ENCODE data around the gene PTTG1IP2. TPM values are rescaled to one million over a fixed set of nuclear protein-coding genes. Genes with fewer than 3 reads are reported as not detected.

Gene PTTG1IP2
- total RNA-seq, 4 donors from 2014 or later = not detected

GRCh38 chr7:90512821-90513254 lies 43.4 kb downstream of the PTTG1IP2 start:
- intact Hi-C loops (cut with DNase I; ENCODE audit: low total_unique reads) = no loop called here
- DNase-seq = no peak
- no peaks in the 10 kb centered on the region for H3K9me3 ChIP-seq

GRCh38 chr7:90516257-90516656 lies 46.8 kb downstream of the PTTG1IP2 start:
- in situ Hi-C loops (cut with MboI; ENCODE audit: low pct_ligation_motif_present in 1 of 4, low pct_unique_long_range_greater_than_20kb in 1 of 4, low sequenced_read_pairs in 3 of 4) = no loop called here
- Histone ChIP-seq H3K27me3 (no peaks in the 10 kb centered on the region), H3K27ac (no peak overlapping the region), H3K4me1 (peaks cover 0 to 8% (median 3%) of the 10 kb centered on the region in 4 donors), H3K4me3 (no peak overlapping the region), H3K36me3 (no peaks in the 10 kb centered on the region), H3K9me3 (no peaks in the 10 kb centered on the region)
- WGBS, 2 donors (ENCODE audit: low coverage in 1 of 2) = 68 to 80% methylated on average over 2 of the region's 2 CpGs
- intact Hi-C loops (cut with DNase I; ENCODE audit: low total_unique reads) = no loop called here
- DNase-seq = no peak
- TF ChIP-seq EP300 (IDR thresholded peaks at IDR 0.05; ENCODE audit: low read depth) = no peak
- no peak for TF ChIP-seq POLR2AphosphoS5 (IDR thresholded peaks at IDR 0.05)
- no peak for TF ChIP-seq POLR2A (IDR thresholded peaks at IDR 0.05)
- no peak for TF ChIP-seq CTCF (IDR thresholded peaks at IDR 0.05)

More at GRCh38 chr7:90512821-90513254, 43.4 kb downstream of the PTTG1IP2 start:
- H3K27me3 ChIP-seq = no peaks in the 10 kb centered on the region
- WGBS, 2 donors (ENCODE audit: low coverage in 1 of 2) = 48 to 60% methylated on average over 3 of the region's 3 CpGs
- H3K4me3 ChIP-seq = no peak overlapping the region
- no peaks in the 10 kb centered on the region for H3K36me3 ChIP-seq
- peaks cover 0 to 8% (median 0%) of the 10 kb centered on the region in 4 donors for H3K4me1 ChIP-seq
- TF ChIP-seq POLR2AphosphoS5 (IDR thresholded peaks at IDR 0.05) (no peak), CTCF (IDR thresholded peaks at IDR 0.05) (no peak), POLR2A (IDR thresholded peaks at IDR 0.05) (no peak), EP300 (IDR thresholded peaks at IDR 0.05; ENCODE audit: low read depth) (no peak)
- no peak overlapping the region for H3K27ac ChIP-seq
- in situ Hi-C loops (cut with MboI; ENCODE audit: low pct_ligation_motif_present in 1 of 4, low pct_unique_long_range_greater_than_20kb in 1 of 4, low sequenced_read_pairs in 3 of 4) = no loop called here

- no peaks in the 10 kb centered on the region for H3K36me3 ChIP-seq
- peaks cover 0 to 5% (median 0%) of the 10 kb centered on the region in 4 donors for H3K4me1 ChIP-seq
- in situ Hi-C loops (cut with MboI; ENCODE audit: low pct_ligation_motif_present in 1 of 4, low pct_unique_long_range_greater_than_20kb in 1 of 4, low sequenced_read_pairs in 3 of 4) = no loop called here
- H3K9me3 ChIP-seq = no peaks in the 10 kb centered on the region
- H3K27ac ChIP-seq = no peak overlapping the region
- intact Hi-C loops (cut with DNase I; ENCODE audit: low total_unique reads) = no loop called here
- TF ChIP-seq CTCF (IDR thresholded peaks at IDR 0.05) (no peak), POLR2AphosphoS5 (IDR thresholded peaks at IDR 0.05) (no peak), POLR2A (IDR thresholded peaks at IDR 0.05) (no peak), EP300 (IDR thresholded peaks at IDR 0.05; ENCODE audit: low read depth) (no peak)
- no peak for DNase-seq
- 42 to 53% methylated on average over 1 of the region's 1 CpG for WGBS, 2 donors (ENCODE audit: low coverage in 1 of 2)
- no peak overlapping the region for H3K4me3 ChIP-seq
- no peaks in the 10 kb centered on the region for H3K27me3 ChIP-seq
Measured at GRCh38 chr7:90518630-90519029, 49.2 kb downstream of the PTTG1IP2 start.

GRCh38 chr7:90520484-90520883 lies 51.0 kb downstream of the PTTG1IP2 start:
- 10 to 20% methylated on average over 5 of the region's 5 CpGs for WGBS, 2 donors (ENCODE audit: low coverage in 1 of 2)
- no peak for DNase-seq
- H3K27me3 ChIP-seq = no peaks in the 10 kb centered on the region
- no peak overlapping the region for H3K4me3 ChIP-seq
- peaks cover 0 to 5% (median 0%) of the 10 kb centered on the region in 4 donors for H3K4me1 ChIP-seq
- H3K36me3 ChIP-seq = no peaks in the 10 kb centered on the region
- no peaks in the 10 kb centered on the region for H3K9me3 ChIP-seq
- TF ChIP-seq POLR2AphosphoS5 (IDR thresholded peaks at IDR 0.05) (no peak), CTCF (IDR thresholded peaks at IDR 0.05) (peak; percentile 32 to 39 (median 32))
- H3K27ac ChIP-seq = no peak overlapping the region
- in situ Hi-C loops (cut with MboI; ENCODE audit: low pct_ligation_motif_present in 1 of 4, low pct_unique_long_range_greater_than_20kb in 1 of 4, low sequenced_read_pairs in 3 of 4) (no loop called here), intact Hi-C loops (cut with DNase I; ENCODE audit: low total_unique reads) (no loop called here)
